DMS79 treated with DMSO at 0.1 percent for 48 hours (cell line): ENCODE measurements around the gene TYRP1.

Experiments used
- DNase-seq: peaks from one replicate; lab custom pipeline; 2025; lab: John Stamatoyannopoulos, UW

Gene TYRP1

GRCh38 chr9:12697719-12698118 is 4.5 kb downstream of the TYRP1 start:
- peak; percentile 8 for DNase-seq

DNA sequence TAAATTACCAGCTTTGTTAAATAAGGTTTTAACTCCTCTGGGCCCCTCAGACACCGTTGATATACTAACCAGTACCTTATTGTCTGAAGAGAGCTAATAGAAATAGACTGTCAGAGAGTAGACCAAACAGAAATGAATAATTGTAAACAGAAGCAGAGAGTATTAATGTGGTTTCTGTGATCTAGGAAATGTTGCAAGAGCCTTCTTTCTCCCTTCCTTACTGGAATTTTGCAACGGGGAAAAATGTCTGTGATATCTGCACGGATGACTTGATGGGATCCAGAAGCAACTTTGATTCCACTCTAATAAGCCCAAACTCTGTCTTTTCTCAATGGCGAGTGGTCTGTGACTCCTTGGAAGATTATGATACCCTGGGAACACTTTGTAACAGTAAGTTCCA is 5.1 kb downstream of the TYRP1 start:
- peak; percentile 2 for DNase-seq

DNA sequence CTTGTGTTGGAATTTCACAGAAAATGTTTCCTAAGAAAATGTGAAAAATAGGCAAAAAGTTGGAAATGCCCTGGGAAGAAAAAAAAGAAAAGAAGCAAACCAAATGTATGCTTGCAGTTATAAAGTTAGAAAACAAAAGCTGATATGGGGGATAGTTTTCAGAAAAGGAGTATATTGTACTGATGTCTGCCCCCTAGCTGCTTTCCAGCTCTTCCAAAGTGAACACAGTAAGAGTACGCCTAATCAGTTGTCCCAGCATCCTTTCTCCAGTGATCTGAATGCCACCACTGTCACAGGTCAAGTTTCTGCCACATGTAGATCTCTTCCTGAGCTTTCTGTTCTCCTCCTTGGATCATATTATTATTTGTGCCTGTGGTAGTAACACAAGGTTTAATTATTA is 5.8 kb downstream of the TYRP1 start:
- DNase-seq, result no peak

DNA sequence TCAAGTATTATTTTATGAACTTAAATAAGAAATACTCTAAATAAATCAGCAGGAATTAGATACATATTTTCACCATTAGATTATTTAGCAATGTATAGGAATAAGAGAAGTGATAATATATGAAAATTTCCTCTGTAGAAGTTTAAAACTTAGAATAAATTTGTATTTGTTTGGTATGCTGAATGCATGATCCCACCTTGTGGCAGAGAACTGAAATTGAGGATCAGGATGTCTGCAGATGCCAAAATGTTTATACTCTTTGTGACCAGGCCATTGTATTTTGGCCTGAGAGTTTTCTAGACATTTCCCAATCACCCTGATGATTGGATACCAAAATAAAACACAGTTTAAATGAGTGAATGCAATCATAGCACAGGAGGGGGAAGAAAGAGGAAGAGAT is 6.3 kb downstream of the TYRP1 start:
- DNase-seq, result no peak

- DNase-seq, result no peak
Measured at GRCh38 chr9:12701126-12701525, 7.9 kb downstream of the TYRP1 start.

DNA sequence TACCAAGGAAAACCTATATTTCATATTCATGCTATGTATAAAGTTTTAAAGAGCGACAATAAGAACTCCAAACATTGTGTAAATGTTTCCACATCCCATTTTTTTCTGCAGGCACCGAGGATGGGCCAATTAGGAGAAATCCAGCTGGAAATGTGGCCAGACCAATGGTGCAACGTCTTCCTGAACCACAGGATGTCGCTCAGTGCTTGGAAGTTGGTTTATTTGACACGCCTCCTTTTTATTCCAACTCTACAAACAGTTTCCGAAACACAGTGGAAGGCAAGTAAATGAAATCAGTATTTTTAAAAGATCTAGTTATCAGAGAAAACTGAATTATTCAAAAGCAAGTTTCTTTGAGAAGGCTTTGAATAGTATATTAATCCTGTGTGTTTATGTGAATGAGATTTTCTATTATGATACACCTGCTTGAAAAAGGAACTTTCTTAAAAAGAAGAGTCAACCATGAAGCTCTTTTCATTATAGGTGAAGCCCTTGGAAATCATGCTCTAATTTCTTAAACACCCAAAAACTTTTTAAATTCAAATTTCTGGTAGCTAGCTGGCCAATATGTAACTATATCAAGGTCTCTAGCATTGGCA is 9.1 kb downstream of the TYRP1 start:
- no peak for DNase-seq

- no peak for DNase-seq
Measured at GRCh38 chr9:12703996-12704395, 10.8 kb downstream of the TYRP1 start.

DNA sequence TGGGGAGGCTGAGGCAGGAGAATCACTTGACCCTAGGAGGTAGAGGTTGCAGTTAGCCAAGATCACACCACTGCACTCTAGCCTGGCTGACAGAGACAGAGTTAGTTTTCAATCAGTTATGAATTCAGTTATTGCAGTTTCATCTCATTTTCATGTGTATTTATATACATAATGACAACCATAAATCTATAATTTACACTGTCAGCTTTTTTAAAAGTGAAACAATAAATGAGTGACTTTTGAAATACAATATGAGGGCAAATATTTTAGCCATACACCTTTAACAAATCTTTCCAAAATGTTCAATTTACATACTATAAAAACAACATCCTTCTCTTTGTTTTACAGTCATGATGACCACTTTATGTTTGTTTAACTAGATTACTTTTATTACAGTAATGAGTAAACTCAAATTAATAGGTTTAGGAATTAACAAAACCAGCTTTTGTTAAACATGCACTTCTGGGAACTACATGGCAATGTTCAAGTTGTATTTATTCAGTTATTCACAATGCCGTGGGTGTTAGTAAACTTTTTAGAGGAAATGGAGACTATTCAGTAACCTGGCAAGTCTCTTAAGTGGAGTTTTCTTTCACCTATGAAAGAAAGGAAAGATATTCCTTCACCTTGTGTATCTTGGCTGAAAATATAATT is 12.7 kb downstream of the TYRP1 start:
- DNase-seq, result no peak

GRCh38 chr9:12708562-12709298 is 15.5 kb downstream of the TYRP1 start:
- DNase-seq, result no peak

DNA sequence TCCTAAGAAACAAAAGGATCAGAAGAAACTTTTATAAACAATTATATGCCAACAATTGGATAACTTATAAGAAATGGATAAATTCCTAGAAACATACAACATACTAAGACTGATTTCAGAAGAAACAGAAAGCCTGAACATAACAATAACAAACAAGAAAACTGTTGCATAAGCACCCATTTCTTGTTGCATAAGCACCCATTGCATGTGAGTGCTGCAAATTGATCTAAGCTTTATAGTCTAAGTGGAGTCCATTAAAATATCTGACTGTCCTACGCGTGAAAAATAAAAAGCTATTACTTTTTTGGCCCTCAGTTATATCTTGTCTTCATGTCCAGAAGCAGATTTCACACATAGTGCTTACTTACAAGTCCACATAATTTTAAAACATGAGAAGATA is 19.3 kb downstream of the TYRP1 start:
- no peak for DNase-seq

DNA sequence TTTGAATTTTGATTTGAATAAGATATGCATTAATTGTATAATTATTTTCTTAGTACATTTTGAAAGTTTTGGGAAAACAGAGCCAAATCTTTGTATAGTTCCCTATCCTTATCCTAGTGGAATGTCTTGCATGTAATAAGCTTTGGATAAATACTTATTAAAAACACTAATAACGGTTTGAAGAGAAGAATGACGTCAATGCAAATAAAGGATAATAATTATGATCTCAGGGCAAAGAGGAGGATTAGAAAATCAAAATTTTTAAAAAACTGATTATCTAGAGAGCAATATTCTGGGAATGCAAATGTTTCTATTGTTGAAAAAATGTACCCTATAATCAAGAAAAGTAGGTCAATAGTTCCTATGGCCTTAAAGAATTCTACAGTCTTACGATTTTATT is 22.1 kb downstream of the TYRP1 start:
- no peak for DNase-seq

GRCh38 chr9:12716823-12717600 is 23.8 kb downstream of the TYRP1 start:
- peak; percentile 3 for DNase-seq

DNA sequence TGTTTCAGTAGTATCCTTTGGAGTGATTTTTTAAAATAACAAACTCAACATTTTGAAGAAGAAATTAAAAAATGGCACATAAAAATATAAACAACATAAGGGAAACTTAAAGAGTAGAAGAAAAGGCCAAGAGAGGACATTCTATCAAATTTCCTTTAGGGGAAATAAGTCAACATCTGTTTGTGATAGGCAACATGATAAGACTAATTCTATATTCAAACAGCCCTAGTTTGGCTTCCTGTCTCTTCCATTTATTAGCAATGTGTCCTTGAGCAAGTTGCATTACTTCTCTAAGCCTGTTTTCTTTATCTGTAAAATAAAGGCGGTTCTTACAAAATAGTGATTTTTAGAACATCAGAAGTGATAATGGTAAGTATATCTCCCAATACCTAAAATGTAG is 24.7 kb downstream of the TYRP1 start:
- no peak for DNase-seq

DNA sequence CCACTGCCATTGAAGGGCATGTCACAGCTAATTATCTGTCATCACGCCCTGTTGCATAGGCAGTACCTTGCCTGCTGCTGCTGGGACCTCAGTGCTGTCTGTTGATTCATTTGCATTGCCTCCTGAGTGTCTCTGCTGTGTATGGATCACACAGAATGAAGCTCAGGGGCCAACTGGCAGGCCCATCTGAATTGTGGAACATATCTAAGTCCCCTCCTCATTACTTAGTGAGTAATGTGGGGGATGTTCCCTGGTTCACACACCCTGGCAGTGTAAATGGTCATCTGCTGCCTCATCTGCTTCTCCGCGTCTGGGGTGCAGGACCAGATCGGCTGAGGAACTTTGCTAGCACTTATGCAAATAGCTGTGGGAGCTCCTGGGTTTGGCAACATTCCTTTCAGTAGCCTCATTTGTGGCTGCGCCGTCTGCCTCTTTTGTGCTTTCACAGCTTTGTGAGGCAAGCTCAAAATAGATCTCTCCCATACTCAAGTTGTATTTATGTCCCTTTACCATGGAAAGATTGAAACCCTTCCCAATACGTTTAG is 25.4 kb downstream of the TYRP1 start:
- DNase-seq, result no peak

GRCh38 chr9:12719431-12719830 is 26.2 kb downstream of the TYRP1 start:
- DNase-seq, result peak; percentile 3

GRCh38 chr9:12720551-12720950 is 27.4 kb downstream of the TYRP1 start:
- no peak for DNase-seq

GRCh38 chr9:12722131-12722530 is 28.9 kb downstream of the TYRP1 start:
- peak; percentile 8 for DNase-seq

- DNase-seq, result no peak
Measured at GRCh38 chr9:12723409-12724028, 30.3 kb downstream of the TYRP1 start.

DNA sequence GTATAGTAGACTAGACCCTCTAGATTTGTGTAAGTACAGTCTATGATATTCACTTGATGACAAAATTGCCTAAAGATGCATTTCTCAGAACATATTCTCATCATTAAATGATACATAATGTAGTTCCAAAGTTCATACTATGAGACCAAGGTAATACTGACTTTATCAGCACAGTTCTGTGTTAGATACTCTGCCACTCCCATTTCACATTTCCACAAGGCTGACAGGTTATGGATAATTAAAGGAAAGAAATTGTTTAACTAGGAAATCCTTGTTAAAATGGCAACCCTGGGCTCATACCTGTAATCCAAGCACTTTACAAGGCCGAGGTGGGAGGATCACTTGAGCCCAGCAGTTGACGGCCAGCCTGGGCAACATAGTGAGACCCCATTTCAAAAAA is 33.6 kb downstream of the TYRP1 start:
- no peak for DNase-seq

GRCh38 chr9:12730198-12730597 is 37.0 kb downstream of the TYRP1 start:
- DNase-seq, result no peak

GRCh38 chr9:12730927-12731326 is 37.7 kb downstream of the TYRP1 start:
- no peak for DNase-seq

DNA sequence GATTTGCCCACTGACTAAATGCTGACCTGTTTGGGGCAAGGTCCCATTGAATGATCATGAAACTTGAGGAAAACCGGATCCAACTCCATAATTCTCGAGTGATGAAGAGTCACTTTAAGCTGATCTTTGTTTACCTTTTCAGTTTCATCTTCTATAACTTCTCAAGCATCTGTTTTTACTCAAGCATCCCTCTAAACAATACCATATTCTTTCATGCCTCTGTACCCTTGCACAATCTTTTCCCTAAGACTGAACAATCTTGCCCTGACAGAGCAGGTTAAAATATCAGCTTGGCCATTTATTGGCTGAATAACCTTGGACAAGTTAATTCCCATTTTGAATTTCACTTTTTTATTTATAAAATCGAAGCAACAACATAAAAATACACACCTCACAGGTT is 39.8 kb downstream of the TYRP1 start:
- DNase-seq, result no peak
